Parathyroid adenoma (tissue), 2 donors: ENCODE measurements around the gene NAV2.

Experiments used
- H2AFZ ChIP-seq: fragments of 300-600 bp; sonication (generic); one replicate; pipeline ENCODE4 v1.7.0; 2017; ENCODE audit warnings: antibody characterized with exemption, mild to moderate bottlenecking
- H3K27ac ChIP-seq: fragments of 300-600 bp; sonication (generic); one replicate; pipeline ENCODE4 v1.7.0; 2017
- H3K27me3 ChIP-seq: fragments of 300-600 bp; sonication (generic); one replicate; pipeline ENCODE4 v1.7.0; 2017; ENCODE audit warnings: low read length; ENCODE audit not compliant: control insufficient read depth, insufficient read depth
- H3K36me3 ChIP-seq: fragments of 300-600 bp; sonication (generic); one replicate; pipeline ENCODE4 v1.7.0; 2017; ENCODE audit warnings: low read length; ENCODE audit not compliant: control insufficient read depth, insufficient read depth
- H3K4me1 ChIP-seq: fragments of 300-600 bp; sonication (generic); one replicate; pipeline ENCODE4 v1.7.0; 2017; ENCODE audit warnings: control low read depth
- H3K4me2 ChIP-seq: fragments of 300-600 bp; sonication (generic); one replicate; pipeline ENCODE4 v1.7.0; 2017; ENCODE audit warnings: low read length
- H3K4me3 ChIP-seq: fragments of 300-600 bp; sonication (generic); one replicate; pipeline ENCODE4 v1.7.0; 2017; ENCODE audit warnings: low read depth, low read length
- H3K79me2 ChIP-seq: fragments of 300-600 bp; sonication (generic); one replicate; pipeline ENCODE4 v1.7.0; 2017; ENCODE audit warnings: control low read depth
- H3K9ac ChIP-seq: fragments of 300-600 bp; sonication (generic); one replicate; pipeline ENCODE4 v1.7.0; 2017; ENCODE audit warnings: mild to moderate bottlenecking
- H3K9me3 ChIP-seq: fragments of 300-600 bp; sonication (generic); one replicate; pipeline ENCODE4 v1.7.0; 2017; ENCODE audit warnings: low read length; ENCODE audit not compliant: control insufficient read depth
- CTCF ChIP-seq: fragments of 300-600 bp; sonication (generic); IDR thresholded peaks from one replicate; pipeline ENCODE4 v1.7.0; 2017; ENCODE audit warnings: antibody characterized with exemption, mild to moderate bottlenecking
- donor health status: primary hyperparathyroidism.

NAV2 gene

DNA sequence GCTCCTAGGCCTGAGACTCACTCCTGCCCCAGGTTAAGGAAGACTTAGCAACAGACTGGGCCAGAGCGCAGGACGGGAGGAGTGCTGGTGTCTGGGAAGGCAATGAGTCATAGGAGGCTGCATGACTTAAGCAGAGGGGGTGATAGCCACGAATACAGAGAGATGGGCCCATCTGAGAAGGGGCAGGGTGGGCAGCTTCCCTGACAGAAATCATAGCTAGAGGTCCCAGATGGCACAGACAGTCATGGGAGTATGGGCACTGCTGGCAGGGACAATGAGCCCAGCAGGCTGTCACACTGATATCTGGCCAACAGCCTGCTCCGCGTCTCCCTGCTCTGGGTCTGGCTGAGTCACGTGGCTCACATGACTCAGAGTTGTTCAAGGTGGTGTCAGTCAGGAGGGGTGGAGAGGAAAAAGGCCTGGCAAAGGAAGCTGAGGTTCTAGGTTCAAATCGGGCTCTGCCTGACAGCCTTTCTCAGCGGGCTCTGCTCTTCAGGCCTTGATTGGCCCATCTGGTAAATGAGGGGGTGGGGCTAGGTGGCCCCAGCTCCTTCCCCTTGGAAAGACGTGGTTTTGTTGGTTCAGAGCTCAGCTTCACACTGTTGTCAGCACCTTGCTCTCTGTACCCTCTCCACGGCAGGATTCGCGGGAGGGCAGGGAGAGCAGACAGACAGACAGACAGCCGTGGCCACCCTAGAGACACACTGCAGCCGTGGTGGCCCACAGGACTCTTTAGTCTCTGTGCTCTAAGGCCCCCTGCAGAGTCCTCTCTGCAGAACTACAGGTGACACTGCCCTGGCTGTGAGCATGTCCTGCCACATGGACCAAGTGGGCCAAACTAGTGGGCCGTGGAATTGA is 399.9 kb downstream of the NAV2 start:
- Histone ChIP-seq H3K9ac (no peak overlapping the region), H3K4me2 (no peak overlapping the region), H3K4me1 (no peaks in the 10 kb centered on the region), H3K36me3 (no peaks in the 10 kb centered on the region), H3K27me3 (no peaks in the 10 kb centered on the region), H3K27ac (no peak overlapping the region), H3K4me3 (no peak overlapping the region), H3K79me2 (no peaks in the 10 kb centered on the region), H2AFZ (no peak overlapping the region), H3K9me3 (no peaks in the 10 kb centered on the region)
- TF ChIP-seq CTCF, result no peak

DNA sequence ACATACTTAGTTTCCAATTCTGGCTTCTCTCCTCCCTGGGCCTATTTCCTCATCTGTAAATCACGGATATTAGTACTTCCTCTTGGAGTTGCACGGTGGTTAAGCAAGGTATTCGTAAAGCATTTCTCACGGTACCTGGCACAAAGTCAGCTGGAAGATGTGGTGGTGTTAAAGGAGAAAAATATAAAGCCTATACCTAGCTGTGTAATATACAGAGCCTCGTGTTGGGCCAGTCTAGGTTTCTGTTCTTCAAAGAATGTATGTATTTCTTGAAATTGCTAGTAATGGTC is 400.5 kb downstream of the NAV2 start:
- H3K27ac ChIP-seq, result no peak overlapping the region
- H3K9ac ChIP-seq, result no peak overlapping the region

DNA sequence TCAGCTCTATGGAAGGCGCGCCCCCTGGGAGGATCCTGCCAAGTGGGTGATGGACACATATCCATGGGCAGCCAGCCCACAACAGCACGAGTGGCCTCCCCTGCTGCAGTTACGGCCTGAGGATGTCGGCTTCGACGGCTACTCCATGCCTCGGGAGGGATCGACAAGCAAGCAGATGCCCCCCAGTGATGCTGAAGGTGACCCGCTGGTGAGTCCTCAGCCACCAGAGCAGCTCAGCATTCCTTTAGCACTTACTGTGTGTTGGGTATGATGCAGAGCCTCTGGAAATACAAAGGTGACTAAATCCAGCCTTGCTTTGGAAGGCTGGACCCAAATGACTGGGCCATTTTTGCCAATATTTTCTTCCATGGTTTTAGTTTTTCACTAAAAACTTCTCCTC is 402.0 kb downstream of the NAV2 start:
- Histone ChIP-seq H3K9ac (no peak overlapping the region), H3K36me3 (no peaks in the 10 kb centered on the region), H3K4me1 (no peaks in the 10 kb centered on the region)

More for the DNA sequence above, 400.5 kb downstream of the NAV2 start:
- no peaks in the 10 kb centered on the region for H3K4me1 ChIP-seq
- H3K4me3 ChIP-seq, result no peak overlapping the region
- H3K36me3 ChIP-seq, result no peaks in the 10 kb centered on the region
- H3K9me3 ChIP-seq, result no peaks in the 10 kb centered on the region
- H3K79me2 ChIP-seq, result no peaks in the 10 kb centered on the region
- no peaks in the 10 kb centered on the region for H3K27me3 ChIP-seq
- no peak for TF ChIP-seq CTCF
- H2AFZ ChIP-seq, result no peak overlapping the region
- H3K4me2 ChIP-seq, result no peak overlapping the region

DNA sequence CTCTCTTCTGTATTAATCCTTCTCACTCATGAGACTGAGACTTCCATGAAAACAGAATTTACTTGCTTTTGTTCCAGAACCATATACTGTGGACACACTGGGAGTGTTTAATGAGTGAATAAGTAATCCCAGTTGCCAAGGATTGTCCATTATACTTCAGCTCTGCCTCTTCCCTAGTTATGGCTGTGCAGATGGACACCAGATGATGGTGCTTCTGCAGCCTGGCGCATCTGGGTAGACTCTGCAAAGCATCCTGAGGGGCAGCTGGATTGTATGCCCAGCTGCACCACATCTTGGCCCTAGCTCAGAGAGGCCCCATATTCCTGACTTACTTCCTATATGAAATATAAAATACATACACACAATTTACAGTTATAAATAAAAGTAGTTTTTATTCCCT is 404.2 kb downstream of the NAV2 start:
- Histone ChIP-seq H3K4me2 (no peak overlapping the region), H3K79me2 (no peaks in the 10 kb centered on the region), H2AFZ (no peak overlapping the region), H3K9ac (no peak overlapping the region), H3K4me1 (no peaks in the 10 kb centered on the region), H3K27me3 (no peaks in the 10 kb centered on the region), H3K9me3 (no peaks in the 10 kb centered on the region), H3K27ac (no peak overlapping the region), H3K4me3 (no peak overlapping the region), H3K36me3 (no peaks in the 10 kb centered on the region)
- no peak for TF ChIP-seq CTCF

More for the DNA sequence above, 402.0 kb downstream of the NAV2 start:
- Histone ChIP-seq H3K27ac (no peak overlapping the region), H3K9me3 (no peaks in the 10 kb centered on the region), H3K27me3 (no peaks in the 10 kb centered on the region), H3K79me2 (no peaks in the 10 kb centered on the region), H3K4me3 (no peak overlapping the region), H3K4me2 (no peak overlapping the region), H2AFZ (no peak overlapping the region)
- no peak for TF ChIP-seq CTCF

GRCh38 chr11:20117291-20117690 is 404.7 kb downstream of the NAV2 start:
- H3K36me3 ChIP-seq, result no peaks in the 10 kb centered on the region

More at GRCh38 chr11:20117291-20117690, 404.7 kb downstream of the NAV2 start:
- no peaks in the 10 kb centered on the region for H3K79me2 ChIP-seq
- no peak overlapping the region for H3K27ac ChIP-seq
- no peak for TF ChIP-seq CTCF
- no peak overlapping the region for H3K9ac ChIP-seq
- no peak overlapping the region for H3K4me2 ChIP-seq
- H3K4me1 ChIP-seq, result no peaks in the 10 kb centered on the region
- H3K9me3 ChIP-seq, result no peaks in the 10 kb centered on the region
- H3K4me3 ChIP-seq, result no peak overlapping the region
- no peaks in the 10 kb centered on the region for H3K27me3 ChIP-seq
- no peak overlapping the region for H2AFZ ChIP-seq
